Omental fat pad (tissue), 4 donors: ENCODE measurements around the gene UBE4B. TPM values are rescaled to one million over a fixed set of nuclear protein-coding genes. Genes with fewer than 3 reads are reported as not detected.
"Not testable (repeated sequence)": the region's sequence is repeated elsewhere in the genome, so short reads cannot be mapped to it uniquely, and the experiment has no call there.

Experiments
- ATAC-seq: fragments of 150-250 bp; one replicate; pipeline ENCODE4 v1.9.1; 2016; ENCODE audit warnings: mild to moderate bottlenecking, moderate library complexity; ENCODE audit not compliant: low FRiP score
- DNase-seq: peaks from one replicate; pipeline ENCODE4 v3.0.0-alpha.2; 2019; ENCODE audit warnings: low spot score
- CTCF ChIP-seq, 3 donors: fragments of 450-650 bp; IDR thresholded peaks; one replicate each; pipeline ENCODE4 v1.5.1; 2016 to 2017; ENCODE audit warnings: antibody characterized with exemption in 3 of 3, mild to moderate bottlenecking in 3 of 3, moderate library complexity in 2 of 3
- total RNA-seq, 4 donors: library from RNA; depleted of rRNA; stranded (reverse); fragments of >200 nt; gene quantifications; one replicate each; pipeline ENCODE4 v1.1.0, GENCODE V29; 2016

Gene UBE4B
- total RNA-seq, 4 donors from 2014 or later = 33.3 to 58.4 (median 46.1) TPM

GRCh38 chr1:10105484-10105883, 72.7 kb downstream of the UBE4B start:
- no peak for TF ChIP-seq CTCF (IDR thresholded peaks at IDR 0.05)
- no peak for DNase-seq
- no peak for ATAC-seq

GRCh38 chr1:10106241-10106640, 73.5 kb downstream of the UBE4B start:
- no peak for DNase-seq
- peak; percentile 10 for ATAC-seq
- TF ChIP-seq CTCF (IDR thresholded peaks at IDR 0.05) = no peak

- no peak for TF ChIP-seq CTCF (IDR thresholded peaks at IDR 0.05)
- no peak for ATAC-seq
- DNase-seq = no peak
Observed at GRCh38 chr1:10106756-10107475, 74.2 kb downstream of the UBE4B start.

- not testable (repeated sequence) for DNase-seq, ATAC-seq
Observed at GRCh38 chr1:10107476-10107847, 74.7 kb downstream of the UBE4B start.

- no peak for ATAC-seq
- TF ChIP-seq CTCF (IDR thresholded peaks at IDR 0.05) = no peak
- no peak for DNase-seq
Observed at GRCh38 chr1:10108134-10108663, 75.4 kb downstream of the UBE4B start.

GRCh38 chr1:10108948-10109708, 76.4 kb downstream of the UBE4B start:
- no peak for DNase-seq
- no peak for TF ChIP-seq CTCF (IDR thresholded peaks at IDR 0.05)
- no peak for ATAC-seq

GRCh38 chr1:10113501-10113900, 80.7 kb downstream of the UBE4B start:
- ATAC-seq = no peak
- TF ChIP-seq CTCF (IDR thresholded peaks at IDR 0.05) = no peak
- no peak for DNase-seq
